Uterus (tissue), 2 donors: Measurements from ENCODE around the gene FAM240B.

ENCODE experiments used
- POLR2A ChIP-seq, 2 donors: fragments of 450-650 bp; IDR thresholded peaks; one replicate each; pipeline ENCODE4 v1.6.1; 2016; ENCODE audit warnings: antibody characterized with exemption in 2 of 2, mild to moderate bottlenecking in 1 of 2, moderate library complexity in 1 of 2
- TF ChIP-seq, protein P1 (sequence below), 4 experiments: fragments of 200-600 bp in 2 of 4; fragments of 450-650 bp in 2 of 4; sonication (generic) in 2 of 4; IDR thresholded peaks; one replicate each; pipeline ENCODE4 v1.5.1; 2016 to 2019; ENCODE audit warnings: antibody characterized with exemption in 4 of 4, mild to moderate bottlenecking in 2 of 4, moderate library complexity in 1 of 4

DNA sequence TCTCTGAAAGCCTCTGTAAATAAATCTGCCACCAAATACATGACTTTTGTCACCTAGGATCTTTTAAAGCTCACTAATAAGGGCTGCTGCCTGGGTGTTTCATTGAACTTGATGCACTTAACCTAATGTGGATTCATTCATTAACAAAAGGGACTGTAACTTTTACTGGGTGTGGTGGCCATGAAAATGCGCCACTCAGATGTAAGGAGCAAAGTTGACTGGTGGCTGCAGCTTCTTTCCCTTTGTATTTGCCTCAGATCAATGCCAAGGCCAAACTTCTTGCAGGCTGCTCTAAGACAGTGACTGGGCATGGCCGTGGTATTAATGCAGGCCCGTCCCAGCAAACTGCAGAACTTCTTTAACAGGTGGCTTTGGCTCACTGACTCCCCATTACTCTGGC, 22.9 kb downstream of the FAM240B start:
- TF ChIP-seq, protein P1, sequence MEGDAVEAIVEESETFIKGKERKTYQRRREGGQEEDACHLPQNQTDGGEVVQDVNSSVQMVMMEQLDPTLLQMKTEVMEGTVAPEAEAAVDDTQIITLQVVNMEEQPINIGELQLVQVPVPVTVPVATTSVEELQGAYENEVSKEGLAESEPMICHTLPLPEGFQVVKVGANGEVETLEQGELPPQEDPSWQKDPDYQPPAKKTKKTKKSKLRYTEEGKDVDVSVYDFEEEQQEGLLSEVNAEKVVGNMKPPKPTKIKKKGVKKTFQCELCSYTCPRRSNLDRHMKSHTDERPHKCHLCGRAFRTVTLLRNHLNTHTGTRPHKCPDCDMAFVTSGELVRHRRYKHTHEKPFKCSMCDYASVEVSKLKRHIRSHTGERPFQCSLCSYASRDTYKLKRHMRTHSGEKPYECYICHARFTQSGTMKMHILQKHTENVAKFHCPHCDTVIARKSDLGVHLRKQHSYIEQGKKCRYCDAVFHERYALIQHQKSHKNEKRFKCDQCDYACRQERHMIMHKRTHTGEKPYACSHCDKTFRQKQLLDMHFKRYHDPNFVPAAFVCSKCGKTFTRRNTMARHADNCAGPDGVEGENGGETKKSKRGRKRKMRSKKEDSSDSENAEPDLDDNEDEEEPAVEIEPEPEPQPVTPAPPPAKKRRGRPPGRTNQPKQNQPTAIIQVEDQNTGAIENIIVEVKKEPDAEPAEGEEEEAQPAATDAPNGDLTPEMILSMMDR (IDR thresholded peaks at IDR 0.05) = no peak
- TF ChIP-seq POLR2A (IDR thresholded peaks at IDR 0.05) = no peak
